Astrocyte (in vitro differentiated cells and primary cell): Measurements from ENCODE around the gene HOXD9.
A peak's percentile ranks its signal among the peaks of the same experiment; 100 is the strongest.

Experiments used
- CTCF ChIP-seq: IDR thresholded peaks from 2 replicates; pipeline ENCODE4 v1.5.1; 2011; ENCODE audit warnings: low read depth, mild to moderate bottlenecking, inconsistent platforms, low read length, moderate library complexity; ENCODE audit not compliant: insufficient read depth
- EZH2 ChIP-seq: IDR thresholded peaks from 2 replicates; pipeline ENCODE4 v1.6.1; 2012; ENCODE audit warnings: mild to moderate bottlenecking, low read length, inconsistent platforms; ENCODE audit not compliant: insufficient read depth

DNA sequence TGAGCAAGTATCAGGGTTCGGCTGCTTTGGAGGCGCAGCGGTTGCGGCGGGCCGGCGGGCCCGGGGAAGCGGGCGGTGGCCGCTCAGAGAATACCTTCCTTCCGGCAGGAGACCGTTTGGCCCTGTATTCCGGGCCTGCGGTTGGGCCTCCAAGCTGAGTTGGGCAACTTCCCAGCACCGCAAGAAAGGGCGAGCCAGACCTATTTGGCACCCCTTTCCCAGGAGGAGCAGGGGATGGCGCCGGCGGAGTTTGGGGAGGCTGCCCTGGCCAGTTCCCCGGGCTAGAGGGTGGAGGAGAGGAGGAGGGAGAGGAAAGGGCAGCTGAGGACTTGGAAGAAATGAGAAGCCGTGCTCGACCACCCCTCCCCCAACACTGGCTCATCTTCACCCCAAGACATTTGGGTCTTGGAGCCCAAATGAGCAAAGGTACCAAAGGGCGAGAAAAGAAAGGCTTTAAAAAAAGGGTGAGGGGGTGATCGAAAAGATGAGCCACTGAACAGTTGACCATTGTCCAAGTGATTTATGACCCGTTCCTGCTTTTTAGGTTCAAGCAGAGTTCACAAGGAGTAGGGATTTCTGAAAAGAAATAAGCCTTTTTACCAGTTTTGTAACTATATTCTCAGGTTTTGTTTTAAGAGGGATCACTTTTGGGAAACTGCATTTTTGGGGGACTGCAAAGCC lies 43.0 kb downstream of the HOXD9 start:
- TF ChIP-seq CTCF (no peak), EZH2 (peak; percentile 27)
